Skeletal muscle tissue (tissue), 4 donors: ENCODE results near the gene SYT14. TPM values are rescaled to one million over a fixed set of nuclear protein-coding genes. Genes with fewer than 3 reads are reported as not detected.

Experiments
- H3K27ac ChIP-seq: one replicate; pipeline ENCODE4 v1.7.0; 2013; ENCODE audit warnings: mild to moderate bottlenecking, low read depth, low read length, inconsistent platforms
- H3K27me3 ChIP-seq, 3 donors: one replicate each; pipeline ENCODE4 v1.7.0; 2013; ENCODE audit warnings: low read length in 3 of 3; ENCODE audit not compliant: control insufficient read depth in 3 of 3, insufficient read depth in 3 of 3
- H3K36me3 ChIP-seq, 3 donors: one replicate each; pipeline ENCODE4 v1.7.0; 2013; ENCODE audit warnings: low read length in 3 of 3; ENCODE audit not compliant: control insufficient read depth in 3 of 3, insufficient read depth in 3 of 3
- H3K4me1 ChIP-seq, 3 donors: one replicate each; pipeline ENCODE4 v1.7.0; 2013; ENCODE audit warnings: low read length in 3 of 3, mild to moderate bottlenecking in 3 of 3; ENCODE audit not compliant: control insufficient read depth in 3 of 3, insufficient read depth in 3 of 3
- H3K4me3 ChIP-seq, 3 donors: one replicate each; pipeline ENCODE4 v1.7.0; 2013; ENCODE audit warnings: low read length in 3 of 3
- H3K9ac ChIP-seq, 3 donors: one replicate each; pipeline ENCODE4 v1.7.0; 2013; ENCODE audit warnings: low read length in 3 of 3, mild to moderate bottlenecking in 3 of 3, moderate library complexity in 2 of 3, low read depth in 1 of 3
- H3K9me3 ChIP-seq, 3 donors: one replicate each; pipeline ENCODE4 v1.7.0; 2013; ENCODE audit warnings: low read length in 3 of 3; ENCODE audit not compliant: control insufficient read depth in 3 of 3
- total RNA-seq: library from RNA; depleted of rRNA; stranded (reverse); fragments of >200 nt; gene quantifications from one replicate; pipeline ENCODE4 v1.2.3, GENCODE V29; 2014
- donor health status: Osteomylitis.

The SYT14 gene
- total RNA-seq, 1 donor from 2014 or later = under 0.01 TPM

GRCh38 chr1:209929751-209930150 is 8.3 kb upstream of the SYT14 start:
- H3K9me3 ChIP-seq = no peaks in the 10 kb centered on the region
- H3K27me3 ChIP-seq = no peaks in the 10 kb centered on the region
- H3K4me3 ChIP-seq = no peak overlapping the region
- no peaks in the 10 kb centered on the region for H3K4me1 ChIP-seq
- H3K36me3 ChIP-seq = no peaks in the 10 kb centered on the region
- no peak overlapping the region for H3K9ac ChIP-seq
- no peak overlapping the region for H3K27ac ChIP-seq

GRCh38 chr1:209931141-209931540 is 6.9 kb upstream of the SYT14 start:
- H3K9me3 ChIP-seq = no peaks in the 10 kb centered on the region
- no peak overlapping the region for H3K27ac ChIP-seq
- no peaks in the 10 kb centered on the region for H3K27me3 ChIP-seq
- H3K4me1 ChIP-seq = no peaks in the 10 kb centered on the region
- no peak overlapping the region for H3K9ac ChIP-seq
- no peak overlapping the region for H3K4me3 ChIP-seq
- no peaks in the 10 kb centered on the region for H3K36me3 ChIP-seq

- Histone ChIP-seq H3K9ac (no peak overlapping the region), H3K27ac (no peak overlapping the region), H3K4me3 (no peak overlapping the region), H3K27me3 (peaks cover 5 to 34% (median 22%) of the 10 kb centered on the region in 3 donors), H3K9me3 (no peaks in the 10 kb centered on the region), H3K36me3 (no peaks in the 10 kb centered on the region), H3K4me1 (no peaks in the 10 kb centered on the region)
Observed at GRCh38 chr1:209936125-209936524, 1.9 kb upstream of the SYT14 start.

GRCh38 chr1:209945377-209945776 is 7.4 kb downstream of the SYT14 start:
- Histone ChIP-seq H3K27me3 (peaks cover 0 to 5% (median 0%) of the 10 kb centered on the region in 3 donors), H3K9ac (no peak overlapping the region), H3K4me3 (no peak overlapping the region), H3K4me1 (no peaks in the 10 kb centered on the region), H3K9me3 (no peaks in the 10 kb centered on the region), H3K36me3 (no peaks in the 10 kb centered on the region), H3K27ac (no peak overlapping the region)

GRCh38 chr1:209948155-209948554 is 10.1 kb downstream of the SYT14 start:
- Histone ChIP-seq H3K36me3 (no peaks in the 10 kb centered on the region), H3K4me3 (no peak overlapping the region), H3K27ac (no peak overlapping the region), H3K9ac (no peak overlapping the region), H3K4me1 (no peaks in the 10 kb centered on the region), H3K9me3 (no peaks in the 10 kb centered on the region), H3K27me3 (peaks cover 0 to 2% (median 0%) of the 10 kb centered on the region in 3 donors)

GRCh38 chr1:209956116-209956515 is 18.1 kb downstream of the SYT14 start:
- H3K4me1 ChIP-seq = no peaks in the 10 kb centered on the region
- H3K4me3 ChIP-seq = no peak overlapping the region
- peaks cover 0 to 1% (median 0%) of the 10 kb centered on the region in 3 donors for H3K27me3 ChIP-seq
- H3K27ac ChIP-seq = no peak overlapping the region
- no peak overlapping the region for H3K9ac ChIP-seq
- H3K36me3 ChIP-seq = no peaks in the 10 kb centered on the region
- no peaks in the 10 kb centered on the region for H3K9me3 ChIP-seq

GRCh38 chr1:209959623-209960022 is 21.6 kb downstream of the SYT14 start:
- Histone ChIP-seq H3K36me3 (no peaks in the 10 kb centered on the region), H3K4me1 (no peaks in the 10 kb centered on the region), H3K27ac (no peak overlapping the region), H3K9ac (no peak overlapping the region), H3K27me3 (no peaks in the 10 kb centered on the region), H3K4me3 (no peak overlapping the region), H3K9me3 (no peaks in the 10 kb centered on the region)

- no peak overlapping the region for H3K27ac ChIP-seq
- H3K4me1 ChIP-seq = no peaks in the 10 kb centered on the region
- H3K4me3 ChIP-seq = no peak overlapping the region
- no peak overlapping the region for H3K9ac ChIP-seq
- no peaks in the 10 kb centered on the region for H3K27me3 ChIP-seq
- H3K36me3 ChIP-seq = no peaks in the 10 kb centered on the region
- H3K9me3 ChIP-seq = no peaks in the 10 kb centered on the region
Observed at GRCh38 chr1:209960926-209961325, 22.9 kb downstream of the SYT14 start.

- no peaks in the 10 kb centered on the region for H3K27me3 ChIP-seq
- no peaks in the 10 kb centered on the region for H3K9me3 ChIP-seq
- H3K36me3 ChIP-seq = no peaks in the 10 kb centered on the region
- H3K4me1 ChIP-seq = no peaks in the 10 kb centered on the region
- H3K4me3 ChIP-seq = no peak overlapping the region
- no peak overlapping the region for H3K27ac ChIP-seq
- H3K9ac ChIP-seq = no peak overlapping the region
Observed at GRCh38 chr1:209962388-209962787, 24.4 kb downstream of the SYT14 start.

GRCh38 chr1:209962856-209963255 is 24.8 kb downstream of the SYT14 start:
- Histone ChIP-seq H3K36me3 (no peaks in the 10 kb centered on the region), H3K9me3 (no peaks in the 10 kb centered on the region), H3K4me3 (no peak overlapping the region), H3K4me1 (no peaks in the 10 kb centered on the region), H3K27me3 (no peaks in the 10 kb centered on the region), H3K27ac (no peak overlapping the region), H3K9ac (no peak overlapping the region)

GRCh38 chr1:209965996-209966395 is 28.0 kb downstream of the SYT14 start:
- no peaks in the 10 kb centered on the region for H3K4me1 ChIP-seq
- H3K27me3 ChIP-seq = no peaks in the 10 kb centered on the region
- H3K4me3 ChIP-seq = no peak overlapping the region

More at GRCh38 chr1:209965996-209966395, 28.0 kb downstream of the SYT14 start:
- Histone ChIP-seq H3K9ac (no peak overlapping the region), H3K9me3 (no peaks in the 10 kb centered on the region), H3K36me3 (no peaks in the 10 kb centered on the region), H3K27ac (no peak overlapping the region)
